GM19372 (cell line): Measurements from ENCODE around the gene DLG1.
"Not testable (repeated sequence)": the region's sequence is repeated elsewhere in the genome, so short reads cannot be mapped to it uniquely, and the experiment has no call there.

Experiments used
- ATAC-seq: cut with Tn5 transposase; IDR thresholded peaks from one replicate; pipeline ENCODE4 v1.9.1; 2021; ENCODE audit warnings: mild to moderate bottlenecking, low read depth, moderate library complexity; ENCODE audit not compliant: unreplicated experiment

Gene DLG1

DNA sequence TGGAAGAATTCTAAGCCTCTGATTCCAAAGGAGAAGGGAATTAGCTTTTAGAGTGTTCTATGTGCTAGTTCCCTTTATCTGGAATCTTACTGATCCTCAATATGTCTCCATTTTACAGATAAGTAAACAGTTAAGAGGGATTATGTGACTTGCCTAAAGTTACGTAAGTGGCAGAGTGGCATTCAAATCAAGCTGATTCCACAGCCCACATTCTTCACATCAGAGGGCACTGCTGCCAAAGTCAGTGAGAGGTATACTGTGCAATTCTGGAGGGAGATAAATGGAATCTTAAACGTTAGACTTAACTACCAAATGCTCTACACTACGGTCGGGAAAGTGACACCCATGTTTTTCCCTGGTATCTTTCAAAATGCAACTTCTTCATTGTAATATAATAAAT is 257.8 kb downstream of the DLG1 start:
- ATAC-seq: no peak

DNA sequence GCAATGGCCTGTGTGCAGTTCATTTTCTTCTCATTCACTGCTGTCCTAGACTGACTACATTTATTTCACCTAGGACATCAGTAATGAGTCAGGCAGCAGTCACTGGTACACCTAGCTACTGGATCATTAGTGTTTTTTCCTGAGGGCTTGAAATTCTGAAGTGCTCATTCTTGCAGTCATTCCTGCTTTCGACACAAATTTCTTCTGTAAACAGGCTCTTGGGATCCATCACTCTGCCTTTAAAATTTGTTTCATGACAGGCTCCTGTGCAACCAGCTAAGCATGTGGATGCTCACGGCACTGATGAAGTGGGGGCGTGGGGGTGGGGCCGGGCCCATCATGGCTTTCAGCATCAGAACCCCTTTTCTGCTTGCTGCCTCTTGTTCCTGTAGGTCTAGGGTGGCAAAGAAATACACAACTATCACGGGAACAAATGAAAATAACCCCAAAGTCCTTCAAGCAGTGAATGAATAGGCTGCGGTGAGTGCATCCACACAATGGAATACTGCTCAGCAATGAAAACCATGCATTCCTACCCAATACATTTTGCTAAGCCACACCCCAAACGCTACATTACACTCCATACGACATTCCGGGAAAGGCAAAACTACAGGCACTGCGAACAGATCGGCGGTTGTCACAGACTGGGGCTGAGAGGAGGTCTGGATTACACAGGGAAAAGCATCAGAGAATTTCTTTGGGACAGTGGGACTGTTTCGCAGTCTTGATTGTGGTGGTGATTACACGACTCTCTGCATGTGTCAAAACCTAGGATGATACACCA is 259.5 kb downstream of the DLG1 start:
- ATAC-seq: no peak

DNA sequence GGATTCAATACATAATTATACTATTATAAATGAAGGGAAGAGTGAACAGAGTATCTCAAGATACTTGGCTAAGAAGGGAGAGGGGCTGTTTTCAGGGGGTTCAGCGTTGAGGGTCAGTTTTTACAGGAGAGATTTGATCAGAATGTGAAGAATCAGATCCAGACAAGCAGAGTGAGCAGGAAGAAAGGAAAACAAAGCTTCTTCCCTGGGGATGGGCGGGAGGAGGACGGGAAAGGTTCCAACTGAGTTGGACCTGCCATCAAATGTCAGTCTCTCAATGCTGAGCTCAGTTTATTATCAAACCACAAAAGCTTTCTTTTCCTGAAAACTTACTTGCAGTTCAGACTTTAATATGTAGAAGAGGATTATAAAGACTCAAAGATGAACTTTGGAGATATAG is 262.8 kb downstream of the DLG1 start:
- ATAC-seq: no peak

- not testable (repeated sequence) for ATAC-seq
Observed at GRCh38 chr3:197034778-197035177, 263.6 kb downstream of the DLG1 start.

GRCh38 chr3:197033764-197034163 is 264.6 kb downstream of the DLG1 start:
- not testable (repeated sequence) for ATAC-seq

DNA sequence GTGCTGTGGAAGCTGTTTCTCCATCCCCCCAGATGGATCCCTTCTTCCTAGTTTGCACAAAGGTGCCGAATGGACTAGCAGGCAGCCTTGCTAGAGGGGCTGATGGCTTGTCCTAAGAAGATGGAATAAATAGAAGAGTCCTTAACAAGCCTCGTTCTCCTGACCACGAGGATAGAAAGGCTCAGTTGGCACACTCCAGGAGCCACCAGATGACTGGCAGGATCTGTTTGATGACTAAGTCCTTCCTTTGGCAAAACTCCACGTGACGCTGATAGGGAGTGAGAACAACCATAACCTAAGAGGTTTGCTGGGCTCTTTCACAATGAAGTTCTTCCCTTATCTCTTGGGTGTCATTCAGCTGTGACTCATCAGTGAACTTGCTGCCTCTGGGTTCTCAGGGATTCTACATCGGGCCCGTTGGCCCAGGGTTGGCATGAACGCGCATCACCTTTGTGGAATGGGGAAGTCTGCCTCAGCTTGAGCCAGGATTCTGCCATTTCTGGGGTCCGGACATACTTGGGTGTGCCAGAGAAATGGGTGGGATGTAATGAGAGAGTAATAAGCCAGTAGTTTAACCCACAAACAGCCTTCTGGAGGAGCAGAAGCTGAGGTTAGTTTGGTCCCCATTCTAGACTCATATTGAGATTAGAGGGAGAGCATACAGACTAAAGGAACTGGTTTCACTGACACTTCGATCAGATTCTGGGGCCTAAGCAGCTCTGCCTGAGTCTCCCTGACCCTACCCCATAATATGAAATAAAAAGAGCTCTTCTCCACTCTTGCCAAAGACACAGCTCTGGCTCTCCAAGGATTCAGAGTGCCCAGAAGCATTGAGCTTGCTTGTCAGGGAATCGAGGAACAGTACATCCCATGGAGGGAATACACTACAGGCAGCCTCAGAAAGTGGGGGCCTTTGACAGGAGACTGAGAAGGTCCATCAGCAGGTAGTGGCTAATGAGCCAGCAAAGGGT is 266.8 kb downstream of the DLG1 start:
- ATAC-seq: no peak

GRCh38 chr3:197030379-197031314 is 267.8 kb downstream of the DLG1 start:
- no peak for ATAC-seq

GRCh38 chr3:197029511-197030167 is 268.8 kb downstream of the DLG1 start, which contains the start of gene MELTF:
Gene MELTF (minus strand): TSS chr3:197029817. CDS start chr3:197029702, 115 bp downstream.
- peak; percentile 88 for ATAC-seq

DNA sequence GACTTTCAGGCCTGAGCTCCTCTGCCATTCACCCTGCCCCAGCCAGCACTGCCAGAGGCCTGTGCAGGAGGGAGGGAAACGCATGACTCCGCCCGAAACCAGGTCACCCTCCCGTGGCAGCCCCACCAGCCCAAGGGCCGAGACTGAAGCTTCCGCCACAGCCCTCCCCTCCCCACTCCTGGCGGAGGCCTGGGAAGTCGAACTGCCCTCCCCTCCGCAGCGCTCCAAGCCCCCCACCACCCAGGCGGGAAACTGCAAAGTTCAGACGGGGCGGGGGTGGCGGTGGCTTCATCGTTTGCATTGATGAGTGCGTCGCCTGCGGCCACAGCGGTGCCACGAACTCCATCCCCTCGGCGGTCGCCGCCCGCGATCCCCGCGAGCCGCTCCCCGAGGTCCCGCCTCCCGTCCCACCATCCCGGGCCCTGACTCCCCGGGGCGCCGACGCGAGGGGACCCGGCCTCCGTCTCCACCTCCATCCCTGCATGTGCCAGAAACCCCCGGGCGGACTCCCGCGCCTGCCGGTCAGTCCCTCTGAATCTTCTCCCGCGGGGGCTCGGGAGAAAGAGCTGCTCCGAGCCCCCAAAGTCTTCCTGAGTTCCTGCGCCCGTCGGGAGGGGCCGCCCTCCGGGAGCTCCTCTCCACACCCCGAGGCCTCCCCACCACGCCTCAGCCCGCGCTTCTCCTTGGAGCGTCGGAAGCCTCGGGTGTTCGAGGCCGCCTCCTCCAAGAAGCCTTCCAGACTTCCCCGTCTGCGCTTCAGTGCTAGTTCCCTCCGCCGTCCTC is 269.5 kb downstream of the DLG1 start:
- peak; percentile 17 for ATAC-seq

- ATAC-seq: no peak
Observed at GRCh38 chr3:197027896-197028727, 270.3 kb downstream of the DLG1 start.

GRCh38 chr3:197027151-197027895 is 271.1 kb downstream of the DLG1 start:
- ATAC-seq: no peak

GRCh38 chr3:197026481-197026866 is 271.9 kb downstream of the DLG1 start:
- no peak for ATAC-seq

GRCh38 chr3:197025736-197026480 is 272.5 kb downstream of the DLG1 start:
- ATAC-seq: no peak

DNA sequence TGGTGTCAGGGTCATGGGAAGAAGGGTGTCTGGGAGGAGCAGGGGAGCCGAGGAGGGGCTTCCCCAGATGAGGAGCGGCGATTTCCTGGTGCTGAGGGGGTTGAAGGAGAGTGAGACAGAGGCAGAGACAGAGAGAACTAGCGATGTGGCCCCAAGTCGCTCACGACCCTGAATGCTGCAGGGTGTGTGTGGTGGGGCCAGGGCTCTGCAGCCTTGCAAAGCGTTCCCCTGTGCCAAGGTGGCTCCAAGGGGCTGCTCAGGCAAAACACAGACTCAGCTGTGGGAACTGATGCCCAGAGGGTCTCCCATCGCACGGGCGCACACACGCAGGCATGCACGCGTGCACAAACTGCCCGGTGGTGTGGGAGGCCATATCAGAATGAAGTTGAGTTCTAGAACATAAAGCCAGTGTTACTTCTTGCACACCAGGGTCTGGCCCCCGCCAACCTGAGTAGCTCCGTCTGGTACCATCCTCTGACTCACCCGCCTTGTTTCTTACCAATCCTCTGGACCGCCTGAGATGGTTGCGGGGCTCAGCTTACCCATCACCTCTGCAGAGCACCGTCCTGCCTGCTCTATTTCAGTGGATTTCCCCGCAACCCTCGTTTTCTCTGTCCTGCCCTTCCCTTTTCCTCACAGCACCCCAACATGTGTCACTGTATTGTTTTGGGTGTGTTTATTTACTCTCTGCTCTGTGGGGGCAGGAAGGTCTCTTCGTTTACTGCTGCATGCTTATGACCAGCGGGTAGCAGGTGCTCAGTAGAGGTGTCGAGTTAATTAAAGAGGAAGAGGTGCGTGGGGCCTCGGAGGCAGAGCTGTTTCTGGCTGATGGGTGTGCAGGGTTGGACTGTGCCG is 273.3 kb downstream of the DLG1 start:
- ATAC-seq: no peak

DNA sequence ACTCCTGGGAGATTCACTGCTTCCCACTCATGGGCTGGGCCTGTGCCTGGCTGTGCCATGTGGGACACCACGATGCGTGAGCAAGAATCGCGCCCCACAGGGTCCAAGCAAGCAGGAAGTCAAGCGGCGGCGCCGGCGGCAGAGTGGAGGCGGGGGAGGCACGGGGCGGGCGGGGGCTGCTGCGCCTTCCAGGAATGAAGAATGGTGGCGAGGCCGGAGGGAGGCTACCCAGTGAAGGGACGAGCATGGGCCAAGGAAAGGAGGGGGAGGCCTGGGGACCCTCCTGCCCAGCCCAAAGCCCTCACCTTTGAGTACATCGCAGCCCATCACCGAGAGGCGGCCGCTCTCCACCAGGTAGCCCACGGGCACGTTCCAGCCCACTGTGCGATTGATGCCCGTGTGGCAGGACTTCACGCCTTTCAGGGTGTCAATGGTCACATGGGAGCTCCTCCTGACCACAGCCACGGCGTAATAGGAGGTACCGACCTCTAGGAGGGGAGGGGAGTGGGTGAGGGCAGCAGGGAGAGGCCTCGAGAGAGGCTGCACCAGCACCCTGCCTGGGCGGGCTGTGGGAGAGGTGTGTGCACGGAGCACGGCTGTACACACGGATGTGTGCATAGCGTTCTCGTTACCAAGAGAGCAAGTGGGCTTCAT is 274.3 kb downstream of the DLG1 start:
- ATAC-seq: no peak
